IPS-NIHi11 (cell line): ENCODE data around the gene S100A3.

Experiments
- DNase-seq: peaks from one replicate; pipeline ENCODE4 v3.0.0; 2012; ENCODE audit warnings: mixed read lengths, low spot score

S100A3 gene

GRCh38 chr1:153509036-153509435 lies 40.0 kb downstream of the S100A3 start:
- DNase-seq = no peak

GRCh38 chr1:153507926-153508583 lies 41.0 kb downstream of the S100A3 start:
- DNase-seq = no peak

GRCh38 chr1:153506831-153507413 lies 42.1 kb downstream of the S100A3 start:
- no peak for DNase-seq

GRCh38 chr1:153506386-153506785 lies 42.7 kb downstream of the S100A3 start:
- no peak for DNase-seq

DNA sequence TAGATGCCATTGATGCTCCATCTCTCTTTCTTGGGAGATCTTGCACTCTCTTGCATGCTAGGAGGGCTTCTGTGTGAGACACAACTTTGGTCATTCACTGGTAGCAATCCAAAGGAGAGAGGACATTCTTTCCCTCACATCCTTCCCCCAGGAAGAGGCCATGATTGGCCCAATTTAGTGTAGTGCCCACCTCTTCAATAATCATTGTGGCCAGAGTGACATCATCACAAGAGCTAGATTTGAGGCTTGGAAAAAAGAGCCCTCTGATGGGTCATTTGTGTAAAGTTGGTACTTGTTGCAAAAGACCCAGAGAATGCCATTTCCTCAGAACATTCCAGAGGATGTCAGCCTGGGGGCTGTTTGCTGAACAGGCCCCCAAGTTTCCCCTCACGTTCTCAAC lies 43.5 kb downstream of the S100A3 start:
- DNase-seq = no peak

GRCh38 chr1:153503766-153504165 lies 45.3 kb downstream of the S100A3 start:
- no peak for DNase-seq

GRCh38 chr1:153498746-153499145 lies 50.3 kb downstream of the S100A3 start:
- DNase-seq = no peak
